ENCODE data around the gene SLC9A9. TPM values are rescaled to one million over a fixed set of nuclear protein-coding genes. Genes with fewer than 3 reads are reported as not detected.

The SLC9A9 gene
- total RNA-seq, 6 experiments from 2014 or later: 1.3 to 6.3 (median 3.0) TPM

- DNase-seq (no peak), ATAC-seq (no peak)
- Histone ChIP-seq H3K27me3 (no peaks in the 10 kb centered on the region), H3K27ac (no peak overlapping the region), H3K9me3 (no peaks in the 10 kb centered on the region), H3K4me3 (no peak overlapping the region), H3K4me1 (no peaks in the 10 kb centered on the region), H3K36me3 (no peaks in the 10 kb centered on the region)
- intact Hi-C loops (cut with DNase I): no loop called here
- no peak for TF ChIP-seq POLR2A (IDR thresholded peaks at IDR 0.05)
- no peak for TF ChIP-seq CTCF (IDR thresholded peaks at IDR 0.05)
- 17% methylated on average over 1 of the region's 3 CpGs for WGBS (ENCODE audit: insufficient coverage, low coverage, low lambda C conversion rate, missing lambda C conversion rate)
These were observed 11.4 kb upstream of the SLC9A9 start for GRCh38 chr3:143859465-143860203.

GRCh38 chr3:143856252-143856970 lies 8.1 kb upstream of the SLC9A9 start:
- peak in 1 of 4 donors; percentile 30 for ATAC-seq
- no peak for TF ChIP-seq CTCF (IDR thresholded peaks at IDR 0.05)
- Histone ChIP-seq H3K4me3 (no peak overlapping the region), H3K36me3 (no peaks in the 10 kb centered on the region), H3K27me3 (no peaks in the 10 kb centered on the region), H3K9me3 (no peaks in the 10 kb centered on the region), H3K4me1 (no peaks in the 10 kb centered on the region), H3K27ac (no peak overlapping the region)
- DNase-seq: no peak
- WGBS (ENCODE audit: insufficient coverage, low coverage, low lambda C conversion rate, missing lambda C conversion rate): 52% methylated on average over 9 of the region's 9 CpGs
- intact Hi-C loops (cut with DNase I): no loop called here

- intact Hi-C loops (cut with DNase I): no loop called here
- H3K27me3 ChIP-seq: no peaks in the 10 kb centered on the region
- no peaks in the 10 kb centered on the region for H3K36me3 ChIP-seq
- no peak overlapping the region for H3K27ac ChIP-seq
- H3K4me3 ChIP-seq: no peak overlapping the region
- no peaks in the 10 kb centered on the region for H3K9me3 ChIP-seq
- ATAC-seq (peak in 2 of 4 donors; percentile 34 to 53), DNase-seq (no peak)
- TF ChIP-seq POLR2A (IDR thresholded peaks at IDR 0.05): no peak
- TF ChIP-seq CTCF (IDR thresholded peaks at IDR 0.05): no peak
- 67% methylated on average over 2 of the region's 3 CpGs for WGBS (ENCODE audit: insufficient coverage, low coverage, low lambda C conversion rate, missing lambda C conversion rate)
- no peaks in the 10 kb centered on the region for H3K4me1 ChIP-seq
These were observed 6.9 kb upstream of the SLC9A9 start for GRCh38 chr3:143855183-143855582.

- no peak for ATAC-seq
- H3K4me1 ChIP-seq: no peaks in the 10 kb centered on the region
- no peak for DNase-seq
- H3K9me3 ChIP-seq: no peaks in the 10 kb centered on the region
- H3K4me3 ChIP-seq: no peak overlapping the region
- WGBS (ENCODE audit: insufficient coverage, low coverage, low lambda C conversion rate, missing lambda C conversion rate): 82% methylated on average over 5 of the region's 5 CpGs
- TF ChIP-seq POLR2A (IDR thresholded peaks at IDR 0.05) (no peak), CTCF (IDR thresholded peaks at IDR 0.05) (no peak)
- no peaks in the 10 kb centered on the region for H3K36me3 ChIP-seq
- intact Hi-C loops (cut with DNase I): no loop called here
- H3K27ac ChIP-seq: no peak overlapping the region
- H3K27me3 ChIP-seq: no peaks in the 10 kb centered on the region
These were observed 3.2 kb upstream of the SLC9A9 start for GRCh38 chr3:143851331-143852017.

Data from right lobe of liver (tissue), 6 donors.